WTC11 (cell line): ENCODE results near the gene FAM149B1. TPM values are rescaled to one million over a fixed set of nuclear protein-coding genes. Genes with fewer than 3 reads are reported as not detected.
A peak's percentile ranks its signal among the peaks of the same experiment; 100 is the strongest.
"Not testable (repeated sequence)": the region's sequence is repeated elsewhere in the genome, so short reads cannot be mapped to it uniquely, and the experiment has no call there.

ENCODE experiments used
- ATAC-seq: fragments of 200-7000 bp; cut with Tn5 transposase; 2 replicates; pipeline ENCODE4 v1.10.0; 2021; ENCODE audit warnings: mild to moderate bottlenecking, moderate library complexity
- CTCF ChIA-PET: fragments of 300-600 bp; sonication (Branson Sonifier 250); formaldehyde crosslinking; loops from one replicate; lab custom pipeline; 2021; ENCODE audit warnings: antibody characterized with exemption; lab: Charles Lee
- POLR2A ChIA-PET: fragments of 350-600 bp; sonication (Branson Sonifier 250); formaldehyde crosslinking; loops from one replicate; lab custom pipeline; 2021; ENCODE audit warnings: antibody characterized with exemption; lab: Charles Lee
- DNase-seq: peaks from one replicate; pipeline ENCODE4 v3.0.0; 2021; ENCODE audit warnings: low spot score
- H3K27ac Mint-ChIP-seq: 2 replicates; pipeline ENCODE4 v1.8.0; 2021; ENCODE audit warnings: mixed read lengths
- H3K27me3 Mint-ChIP-seq: 2 replicates; pipeline ENCODE4 v1.8.0; 2021; ENCODE audit warnings: low read depth, mild to moderate bottlenecking, moderate library complexity, mixed read lengths
- H3K36me3 Mint-ChIP-seq: 2 replicates; pipeline ENCODE4 v1.8.0; 2021; ENCODE audit warnings: mixed read lengths
- H3K4me1 Mint-ChIP-seq: 2 replicates; pipeline ENCODE4 v1.8.0; 2022; ENCODE audit warnings: mixed read lengths
- H3K4me3 Mint-ChIP-seq: 2 replicates; pipeline ENCODE4 v1.8.0; 2021; ENCODE audit warnings: mild to moderate bottlenecking, moderate library complexity, mixed read lengths
- H3K9me3 Mint-ChIP-seq: 2 replicates; pipeline ENCODE4 v1.8.0; 2021; ENCODE audit warnings: mixed read lengths
- ELF4 ChIP-seq: sonication (generic); formaldehyde crosslinking; IDR thresholded peaks from 2 replicates; pipeline ENCODE4 v1.8.1; 2022; ENCODE audit warnings: low read depth, mild to moderate bottlenecking, moderate library complexity, missing genetic modification reagents
- ERG ChIP-seq: fragments of 250-450 bp; sonication (Bioruptor Pico); IDR thresholded peaks from 2 replicates; pipeline ENCODE4 v1.8.0; 2021; ENCODE audit warnings: mild to moderate bottlenecking
- GTF2I ChIP-seq: fragments of 250-450 bp; sonication (Bioruptor Pico); conservative IDR thresholded peaks from 2 replicates; pipeline ENCODE4 v1.4.0; 2021; ENCODE audit warnings: mild to moderate bottlenecking
- IRF2 ChIP-seq: sonication (generic); formaldehyde crosslinking; IDR thresholded peaks from 2 replicates; pipeline ENCODE4 v1.8.0; 2022; ENCODE audit warnings: low read depth, missing genetic modification reagents, borderline replicate concordance
- MYBL2 ChIP-seq: sonication (generic); formaldehyde crosslinking; IDR thresholded peaks from 2 replicates; pipeline ENCODE4 v1.8.1; 2023; ENCODE audit warnings: mild to moderate bottlenecking, moderate library complexity, missing genetic modification reagents
- NFE2L1 ChIP-seq: sonication (generic); formaldehyde crosslinking; IDR thresholded peaks from 2 replicates; pipeline ENCODE4 v1.8.1; 2023; ENCODE audit warnings: missing genetic modification reagents
- SMAD4 ChIP-seq: sonication (generic); formaldehyde crosslinking; IDR thresholded peaks from 2 replicates; pipeline ENCODE4 v1.8.0; 2022; ENCODE audit warnings: mild to moderate bottlenecking, missing genetic modification reagents
- STAT6 ChIP-seq: sonication (generic); formaldehyde crosslinking; conservative IDR thresholded peaks from 2 replicates; pipeline ENCODE4 v1.8.1; 2023; ENCODE audit warnings: mild to moderate bottlenecking, low read depth, missing genetic modification reagents, moderate library complexity
- ZBTB21 ChIP-seq: sonication (generic); formaldehyde crosslinking; IDR thresholded peaks from 2 replicates; pipeline ENCODE4 v1.8.1; 2023; ENCODE audit warnings: mild to moderate bottlenecking, missing genetic modification reagents, borderline replicate concordance
- ZMAT4 ChIP-seq: fragments of 250-450 bp; sonication (Bioruptor Pico); IDR thresholded peaks from 2 replicates; pipeline ENCODE4 v1.9.0; 2021; ENCODE audit warnings: mild to moderate bottlenecking
- ZNF232 ChIP-seq: sonication (generic); formaldehyde crosslinking; IDR thresholded peaks from 2 replicates; pipeline ENCODE4 v1.8.0; 2022; ENCODE audit warnings: mild to moderate bottlenecking, missing genetic modification reagents
- ZNF281 ChIP-seq: sonication (generic); formaldehyde crosslinking; IDR thresholded peaks from 2 replicates; pipeline ENCODE4 v1.8.0; 2023; ENCODE audit warnings: mild to moderate bottlenecking, missing genetic modification reagents
- ZNF396 ChIP-seq: fragments of 250-450 bp; sonication (Bioruptor Pico); IDR thresholded peaks from 2 replicates; pipeline ENCODE4 v1.8.0; 2021; ENCODE audit warnings: mild to moderate bottlenecking, moderate library complexity, borderline replicate concordance
- ZNF423 ChIP-seq: fragments of 250-450 bp; sonication (Bioruptor Pico); IDR thresholded peaks from 2 replicates; pipeline ENCODE4 v2.1.2; 2022; ENCODE audit warnings: mild to moderate bottlenecking, moderate library complexity
- total RNA-seq: library from RNA; stranded (reverse); gene quantifications from 3 replicates; pipeline ENCODE4 v1.2.3, GENCODE V29; 2021
- TF ChIP-seq, protein P1 (sequence below): sonication (generic); formaldehyde crosslinking; IDR thresholded peaks from 2 replicates; pipeline ENCODE4 v1.8.1; 2022; ENCODE audit warnings: missing genetic modification reagents, borderline replicate concordance
- TF ChIP-seq, protein P2 (sequence below): fragments of 250-450 bp; sonication (Bioruptor Pico); IDR thresholded peaks from 2 replicates; pipeline ENCODE4 v2.1.2; 2022; ENCODE audit warnings: mild to moderate bottlenecking, moderate library complexity

FAM149B1 gene
- total RNA-seq, 1 experiment from 2014 or later, result 13.8 TPM

DNA sequence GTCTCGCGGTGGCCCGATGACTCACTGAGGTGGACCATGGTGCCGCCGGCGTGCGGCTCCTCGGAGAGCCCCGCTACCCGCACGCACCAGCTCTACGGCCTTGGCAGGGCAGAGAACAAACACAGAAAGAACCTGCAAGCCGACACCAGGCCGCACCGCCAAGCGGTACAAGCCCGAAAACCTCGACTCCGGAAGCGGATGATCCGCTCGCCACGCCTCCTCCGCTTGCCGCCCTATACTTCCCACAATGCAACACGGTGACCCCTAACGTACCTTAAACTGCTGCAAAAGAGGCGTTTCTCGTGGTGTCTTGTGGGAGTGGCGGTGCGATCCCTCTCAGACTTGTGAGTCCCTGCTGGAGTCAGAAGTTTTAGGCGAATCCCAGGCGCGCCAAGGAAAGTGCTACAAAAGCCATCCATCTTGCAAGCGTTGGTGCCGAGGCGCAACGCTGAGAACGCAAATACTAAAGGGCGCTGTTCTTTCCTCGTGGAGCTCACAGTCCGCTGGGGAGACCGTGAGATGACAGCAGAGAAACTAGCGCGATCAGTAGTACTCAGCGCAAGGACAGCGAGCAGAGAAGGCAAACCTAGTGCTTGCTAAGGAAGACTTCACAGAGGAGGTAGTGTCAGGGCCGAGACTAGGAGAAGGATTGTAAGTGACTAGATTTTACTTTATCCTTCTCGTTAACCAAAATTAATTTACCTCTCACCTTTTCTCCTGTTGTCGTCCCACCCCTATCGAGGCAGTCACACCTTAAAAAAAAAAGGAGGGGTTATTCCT, 84.7 kb downstream of the FAM149B1 start, which contains the start of gene MRPS16 (continued):
- TF ChIP-seq IRF2 (CRISPR knock-in tag) (no peak), SMAD4 (CRISPR knock-in tag) (no peak), MYBL2 (CRISPR knock-in tag) (no peak), NFE2L1 (0 out of 2 replicates have a peak, but pooled peaks have one; percentile 10), GTF2I (CRISPR knock-in tag) (no peak), ZMAT4 (CRISPR knock-in tag) (no peak), ZBTB21 (CRISPR knock-in tag) (no peak), ZNF396 (CRISPR knock-in tag) (no peak), ZNF281 (CRISPR knock-in tag) (no peak)
- TF ChIP-seq, protein P1, sequence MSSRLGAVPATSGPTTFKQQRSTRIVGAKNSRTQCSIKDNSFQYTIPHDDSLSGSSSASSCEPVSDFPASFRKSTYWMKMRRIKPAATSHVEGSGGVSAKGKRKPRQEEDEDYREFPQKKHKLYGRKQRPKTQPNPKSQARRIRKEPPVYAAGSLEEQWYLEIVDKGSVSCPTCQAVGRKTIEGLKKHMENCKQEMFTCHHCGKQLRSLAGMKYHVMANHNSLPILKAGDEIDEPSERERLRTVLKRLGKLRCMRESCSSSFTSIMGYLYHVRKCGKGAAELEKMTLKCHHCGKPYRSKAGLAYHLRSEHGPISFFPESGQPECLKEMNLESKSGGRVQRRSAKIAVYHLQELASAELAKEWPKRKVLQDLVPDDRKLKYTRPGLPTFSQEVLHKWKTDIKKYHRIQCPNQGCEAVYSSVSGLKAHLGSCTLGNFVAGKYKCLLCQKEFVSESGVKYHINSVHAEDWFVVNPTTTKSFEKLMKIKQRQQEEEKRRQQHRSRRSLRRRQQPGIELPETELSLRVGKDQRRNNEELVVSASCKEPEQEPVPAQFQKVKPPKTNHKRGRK (CRISPR knock-in tag), result no peak
- TF ChIP-seq, protein P2, sequence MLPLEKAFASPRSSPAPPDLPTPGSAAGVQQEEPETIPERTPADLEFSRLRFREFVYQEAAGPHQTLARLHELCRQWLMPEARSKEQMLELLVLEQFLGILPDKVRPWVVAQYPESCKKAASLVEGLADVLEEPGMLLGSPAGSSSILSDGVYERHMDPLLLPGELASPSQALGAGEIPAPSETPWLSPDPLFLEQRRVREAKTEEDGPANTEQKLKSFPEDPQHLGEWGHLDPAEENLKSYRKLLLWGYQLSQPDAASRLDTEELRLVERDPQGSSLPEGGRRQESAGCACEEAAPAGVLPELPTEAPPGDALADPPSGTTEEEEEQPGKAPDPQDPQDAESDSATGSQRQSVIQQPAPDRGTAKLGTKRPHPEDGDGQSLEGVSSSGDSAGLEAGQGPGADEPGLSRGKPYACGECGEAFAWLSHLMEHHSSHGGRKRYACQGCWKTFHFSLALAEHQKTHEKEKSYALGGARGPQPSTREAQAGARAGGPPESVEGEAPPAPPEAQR, result no peak

GRCh38 chr10:73253225-73253555, 85.3 kb downstream of the FAM149B1 start:
- peaks cover 30% of the 10 kb centered on the region for H3K36me3 Mint-ChIP-seq
- ATAC-seq (peak; percentile 21), DNase-seq (no peak)
- H3K27ac Mint-ChIP-seq, result peak overlapping the region; percentile 98
- CTCF ChIA-PET, result interaction anchor here (0.9 to 1.0 kb wide), 2 partner anchors 11 to 85 kb away, joined by 3 to 7 read pairs; no protein-coding TSS in a partner anchor
- H3K27me3 Mint-ChIP-seq, result peaks cover 4% of the 10 kb centered on the region; the same call in 1 of the 2 replicates
- H3K4me3 Mint-ChIP-seq, result peak overlapping the region; percentile 95
- TF ChIP-seq ELF4 (CRISPR knock-in tag), result no peak
- peaks cover 18% of the 10 kb centered on the region for H3K4me1 Mint-ChIP-seq
- H3K9me3 Mint-ChIP-seq, result peaks cover 13% of the 10 kb centered on the region
- POLR2A ChIA-PET, result interaction anchor here (0.6 to 1.2 kb wide), 3 partner anchors 12 to 106 kb away, joined by 3 read pairs; partner anchors contain the start of genes CFAP70, ECD and FAM149B1

DNA sequence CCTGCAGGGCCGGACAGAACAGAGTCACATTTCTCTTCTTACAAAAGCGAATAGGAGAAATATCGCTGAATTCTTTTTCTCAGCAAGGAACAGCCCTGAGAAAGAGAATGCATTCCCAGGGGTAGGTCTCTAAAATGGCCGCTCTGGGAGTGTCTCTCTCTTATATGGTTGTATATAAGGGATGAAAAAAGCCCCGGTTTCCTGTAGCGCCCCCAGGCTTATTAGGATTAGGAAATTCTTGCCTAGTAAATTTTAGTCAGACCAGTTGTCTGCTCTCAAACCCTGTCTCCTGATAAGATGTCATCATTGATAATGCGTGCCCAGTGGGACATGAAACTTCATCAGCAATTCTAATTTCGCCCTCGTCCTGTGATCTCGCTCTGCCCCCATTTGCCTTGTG, 90.7 kb downstream of the FAM149B1 start:
- H3K4me3 Mint-ChIP-seq, H3K27me3 Mint-ChIP-seq, POLR2A ChIA-PET, ATAC-seq, H3K27ac Mint-ChIP-seq, CTCF ChIA-PET, H3K4me1 Mint-ChIP-seq: not testable (repeated sequence)
- H3K36me3 Mint-ChIP-seq, result peaks cover 15% of the 10 kb centered on the region
- peaks cover 40% of the 10 kb centered on the region for H3K9me3 Mint-ChIP-seq
- peak; percentile 33 for DNase-seq

- DNase-seq, result no peak
- Mint-ChIP-seq H3K27me3 (peaks cover 8% of the 10 kb centered on the region), H3K4me1 (no peaks in the 10 kb centered on the region), H3K9me3 (peaks cover 40% of the 10 kb centered on the region), H3K36me3 (peaks cover 15% of the 10 kb centered on the region), H3K4me3 (no peak overlapping the region), H3K27ac (no peak overlapping the region)
- ChIA-PET POLR2A (interaction anchor here (1.5 kb wide), 1 partner anchor 15 kb away, joined by 3 read pairs; the partner anchor contains the start of gene DNAJC9), CTCF (no interaction called here)
- ATAC-seq, result no peak
- TF ChIP-seq ERG (CRISPR knock-in tag) (no peak), STAT6 (CRISPR knock-in tag) (no peak), ZNF232 (CRISPR knock-in tag) (no peak), ZBTB21 (CRISPR knock-in tag) (no peak), ZNF423 (CRISPR knock-in tag) (no peak)
Measured at GRCh38 chr10:73261362-73261995, 93.6 kb downstream of the FAM149B1 start.
